SK-N-DZ (cell line): ENCODE measurements around the gene ITGAD.

Experiments used
- DNase-seq: peaks from one replicate; pipeline ENCODE4 v3.0.0-alpha.2; 2015; ENCODE audit warnings: low spot score

The ITGAD gene

GRCh38 chr16:31474773-31475738 is 81.9 kb downstream of the ITGAD start:
- DNase-seq = no peak

GRCh38 chr16:31475946-31476302 is 82.8 kb downstream of the ITGAD start:
- DNase-seq = no peak
